Keratinocyte (primary cell): Measurements from ENCODE around the gene UGGT2. TPM values are rescaled to one million over a fixed set of nuclear protein-coding genes. Genes with fewer than 3 reads are reported as not detected.

Source experiments
- DNase-seq: peaks from one replicate; pipeline ENCODE4 v3.0.0-alpha.2; 2011; ENCODE audit warnings: low read depth, missing footprints, low spot score
- FAIRE-seq: peaks from 2 replicates; lab custom pipeline; 2011; peaks lifted over from hg19 to GRCh38; lab: Jason Lieb, UNC
- H2AFZ ChIP-seq: 2 replicates; pipeline ENCODE4 v1.6.0; 2012; ENCODE audit warnings: low read length, control low read depth, inconsistent platforms; ENCODE audit not compliant: control insufficient read depth
- H3K27ac ChIP-seq: 2 replicates; pipeline ENCODE4 v1.5.1; 2011; ENCODE audit warnings: low read length; ENCODE audit not compliant: control insufficient read depth, insufficient read depth
- H3K27me3 ChIP-seq: 3 replicates; pipeline ENCODE4 v1.6.0; 2011; ENCODE audit warnings: low read length; ENCODE audit not compliant: control insufficient read depth, insufficient read depth; ENCODE audit errors: extremely low read depth
- H3K36me3 ChIP-seq, 2 experiments: 2 replicates in 1 of 2; 3 replicates in 1 of 2; pipeline ENCODE4 v1.5.1; 2011; ENCODE audit warnings: low read length in 2 of 2, mild to moderate bottlenecking in 1 of 2; ENCODE audit not compliant: control insufficient read depth in 2 of 2, insufficient read depth in 2 of 2; ENCODE audit errors: extremely low read depth in 1 of 2
- H3K4me1 ChIP-seq: 3 replicates; pipeline ENCODE4 v1.5.1; 2011; ENCODE audit warnings: low read length; ENCODE audit not compliant: control insufficient read depth, insufficient read depth; ENCODE audit errors: extremely low read depth
- H3K4me2 ChIP-seq: 3 replicates; pipeline ENCODE4 v1.6.0; 2011; ENCODE audit warnings: low read depth, low read length; ENCODE audit not compliant: control insufficient read depth, insufficient read depth; ENCODE audit errors: extremely low read depth
- H3K4me3 ChIP-seq, 3 experiments: fragments of 200-600 bp in 1 of 3; sonication (generic) in 1 of 3; 2 replicates in 2 of 3; 3 replicates in 1 of 3; pipeline ENCODE4 v1.5.1; 2011 to 2016; ENCODE audit warnings: low read length in 3 of 3, mild to moderate bottlenecking in 3 of 3, control low read depth in 2 of 3, inconsistent platforms in 1 of 3, low read depth in 1 of 3, mixed read lengths in 1 of 3, mixed run types in 1 of 3, moderate library complexity in 1 of 3; ENCODE audit not compliant: control insufficient read depth in 2 of 3, insufficient read depth in 2 of 3; ENCODE audit errors: extremely low read depth in 1 of 3
- H3K79me2 ChIP-seq: 2 replicates; pipeline ENCODE4 v1.6.0; 2012; ENCODE audit warnings: low read length; ENCODE audit not compliant: control insufficient read depth, insufficient read depth
- H3K9ac ChIP-seq: 3 replicates; pipeline ENCODE4 v1.6.0; 2011; ENCODE audit warnings: low read length; ENCODE audit not compliant: control insufficient read depth, insufficient read depth; ENCODE audit errors: extremely low read depth
- H3K9me1 ChIP-seq: 3 replicates; pipeline ENCODE4 v1.6.0; 2011; ENCODE audit warnings: low read length; ENCODE audit not compliant: control insufficient read depth, insufficient read depth; ENCODE audit errors: extremely low read depth
- H3K9me3 ChIP-seq: 2 replicates; pipeline ENCODE4 v1.5.1; 2012; ENCODE audit warnings: low read depth, low read length; ENCODE audit not compliant: control insufficient read depth
- H4K20me1 ChIP-seq: 3 replicates; pipeline ENCODE4 v1.6.0; 2011; ENCODE audit warnings: low read length; ENCODE audit not compliant: control insufficient read depth, insufficient read depth; ENCODE audit errors: extremely low read depth
- CTCF ChIP-seq, 3 experiments: IDR thresholded peaks in 1 of 3; conservative IDR thresholded peaks in 1 of 3; optimal IDR thresholded peaks in 1 of 3; 2 replicates in 2 of 3; 3 replicates in 1 of 3; pipeline versions ENCODE3 to v1.5.1; 2011; ENCODE audit warnings: low read length in 3 of 3, mild to moderate bottlenecking in 3 of 3, moderate library complexity in 2 of 3, control low read depth in 1 of 3, inconsistent platforms in 1 of 3; ENCODE audit not compliant: insufficient read depth in 2 of 3; ENCODE audit errors: extremely low read depth in 1 of 3
- EZH2 ChIP-seq: IDR thresholded peaks from one replicate; pipeline ENCODE4 v1.6.1; 2012; ENCODE audit warnings: inconsistent platforms, mild to moderate bottlenecking, low read length, moderate library complexity
- dilution Hi-C: fragments of 300-500 bp; cut with MboI; formaldehyde crosslinking; loops from one replicate; pipeline ENCODE4 v1.7.0; 2020; ENCODE audit warnings: low sequenced_read_pairs; ENCODE audit not compliant: extremely low pct_ligation_motif_present
- polyA plus RNA-seq, 5 experiments: library from polyadenylated mRNA; depleted of rRNA in 3 of 5; stranded (reverse) in 3 of 5; stranded (forward) in 1 of 5; unstranded in 1 of 5; fragments of >200 nt; gene quantifications; 1 replicate in 1 of 5; 2 replicates in 3 of 5; 3 replicates in 1 of 5; pipeline versions ENCODE4 v1.2.1 to v1.2.3, GENCODE V29; 2011 to 2012; ENCODE audit warnings: missing spikeins in 2 of 5, low read depth in 1 of 5, low replicate concordance in 1 of 5

Gene UGGT2
- polyA plus RNA-seq, 1 donor (not counting 4 experiments of a cell fraction or from before 2014, with no cell fraction given) = 12.5 TPM

- FAIRE-seq (no peak), DNase-seq (no peak)
- TF ChIP-seq EZH2 (peak; percentile 98), CTCF (optimal IDR thresholded peaks at IDR 0.05 in 1 of 3, IDR thresholded peaks at IDR 0.05 in 1 of 3, conservative IDR thresholded peaks at IDR 0.05 in 1 of 3; ENCODE audit: extremely low read depth in 1 of 3, insufficient read depth in 2 of 3, low read length in 3 of 3) (no peak)
- Histone ChIP-seq H4K20me1 (no peaks in the 10 kb centered on the region), H3K9me1 (no peaks in the 10 kb centered on the region), H3K79me2 (no peaks in the 10 kb centered on the region), H2AFZ (no peak overlapping the region), H3K36me3 (no peaks in the 10 kb centered on the region), H3K27ac (no peak overlapping the region), H3K4me2 (no peak overlapping the region), H3K4me1 (peaks cover 4% of the 10 kb centered on the region), H3K9ac (no peak overlapping the region), H3K9me3 (no peaks in the 10 kb centered on the region), H3K27me3 (peaks cover 33% of the 10 kb centered on the region), H3K4me3 (no peak overlapping the region)
- dilution Hi-C loops = no loop called here
Measured at GRCh38 chr13:96091164-96092117, 38.2 kb upstream of the UGGT2 start.

GRCh38 chr13:96090240-96091101 is 37.3 kb upstream of the UGGT2 start:
- dilution Hi-C loops = no loop called here
- H3K27me3 ChIP-seq = peaks cover 33% of the 10 kb centered on the region

More at GRCh38 chr13:96090240-96091101, 37.3 kb upstream of the UGGT2 start:
- no peaks in the 10 kb centered on the region for H3K36me3 ChIP-seq
- no peak overlapping the region for H3K27ac ChIP-seq
- H3K9me3 ChIP-seq = no peaks in the 10 kb centered on the region
- H3K4me2 ChIP-seq = peak overlapping the region; percentile 66
- no peaks in the 10 kb centered on the region for H3K9me1 ChIP-seq
- H4K20me1 ChIP-seq = no peaks in the 10 kb centered on the region
- DNase-seq (no peak), FAIRE-seq (no peak)
- no peak overlapping the region for H2AFZ ChIP-seq
- peaks cover 4% of the 10 kb centered on the region for H3K4me1 ChIP-seq
- no peak for TF ChIP-seq CTCF (optimal IDR thresholded peaks at IDR 0.05 in 1 of 3, IDR thresholded peaks at IDR 0.05 in 1 of 3, conservative IDR thresholded peaks at IDR 0.05 in 1 of 3; ENCODE audit: extremely low read depth in 1 of 3, insufficient read depth in 2 of 3, low read length in 3 of 3)
- TF ChIP-seq EZH2 = no peak
- H3K4me3 ChIP-seq = peak overlapping the region; percentile 20 to 41 (median 38)
- no peak overlapping the region for H3K9ac ChIP-seq
- no peaks in the 10 kb centered on the region for H3K79me2 ChIP-seq
